Adrenal gland (tissue), 12 donors: ENCODE data around the gene NRXN3. TPM values are rescaled to one million over a fixed set of nuclear protein-coding genes. Genes with fewer than 3 reads are reported as not detected.
A peak's percentile ranks its signal among the peaks of the same experiment; 100 is the strongest.

Experiments
- DNase-seq, 7 donors: peaks; one replicate each; pipeline ENCODE4 v3.0.0-alpha.2; 2019 to 2020
- H3K27ac ChIP-seq, 5 donors: fragments of 200-600 bp; sonication (generic) in 4 of 5; 1 replicate in 3 of 5; 2 replicates in 2 of 5; pipeline versions ENCODE4 v1.5.1 to v1.8.0; 2016 to 2020; ENCODE audit warnings: mild to moderate bottlenecking in 1 of 5
- H3K27me3 ChIP-seq: fragments of 200-600 bp; 2 replicates; pipeline ENCODE4 v1.8.0; 2021
- H3K36me3 ChIP-seq, 2 donors: fragments of 200-600 bp; replicated peaks in 1 of 2; 1 replicate in 1 of 2; 2 replicates in 1 of 2; pipeline versions ENCODE4 v1.5.1 to v1.8.0; 2018 to 2022
- H3K4me1 ChIP-seq, 2 donors: fragments of 200-600 bp; replicated peaks in 1 of 2; 1 replicate in 1 of 2; 2 replicates in 1 of 2; pipeline versions ENCODE4 v1.5.1 to v1.8.0; 2018 to 2021
- H3K4me3 ChIP-seq, 4 donors: fragments of 200-600 bp; sonication (generic) in 3 of 4; one replicate each; pipeline ENCODE4 v1.5.1; 2016 to 2018
- H3K9me3 ChIP-seq, 3 donors: fragments of 200-600 bp; sonication (generic) in 1 of 3; replicated peaks in 1 of 3; 1 replicate in 2 of 3; 2 replicates in 1 of 3; pipeline versions ENCODE4 v1.5.1 to v1.8.0; 2016 to 2021
- POLR2A ChIP-seq, 2 donors: fragments of 450-650 bp; IDR thresholded peaks; one replicate each; pipeline ENCODE4 v1.6.1; 2017; ENCODE audit warnings: antibody characterized with exemption in 2 of 2, mild to moderate bottlenecking in 2 of 2, moderate library complexity in 1 of 2
- WGBS, 4 donors: extraction: QIAGEN DNeasy Blood & Tissue Kit in 2 of 4; methylation state at CpG; one replicate each; pipeline versions ENCODE4 v1.1.5 to v1.1.7; 2013 to 2017; 5-methylcytosine and 5-hydroxymethylcytosine counted together
- intact Hi-C, 2 donors: fragments of 100-400 bp; cut with DNase I; formaldehyde crosslinking; loops; one replicate each; pipeline versions ENCODE4 v1.14.1 to v1.15.0; 2022 to 2023
- polyA plus RNA-seq, 3 donors: library from polyadenylated mRNA; stranded (reverse); fragments of 200-250 nt in 2 of 3; fragments of 350-450 nt in 1 of 3; fragmentation: Illumina TruSeq in 1 of 3; extraction: RNeasy Lipid Tissue Mini Kit (QIAGEN cat#74804) in 1 of 3; gene quantifications; one replicate each; pipeline ENCODE4 v1.2.3, GENCODE V29; 2013 to 2014
- total RNA-seq, 9 donors: library from RNA; depleted of rRNA in 4 of 9; stranded (reverse); fragments of >200 nt in 4 of 9; fragments of 120-200 nt in 1 of 9; fragmentation: NEBNext Ultra II Directional in 1 of 9; extraction: Animal tissue kit (Norgen Biotek cat#: 25700) in 1 of 9; gene quantifications; one replicate each; pipeline versions ENCODE4 v1.1.0 to v1.2.4, GENCODE V29; 2013 to 2023
- TF ChIP-seq, protein P1 (sequence below), 6 experiments: fragments of 450-650 bp in 4 of 6; fragments of 200-600 bp in 2 of 6; sonication (generic) in 1 of 6; IDR thresholded peaks; 1 replicate in 5 of 6; 2 replicates in 1 of 6; pipeline versions ENCODE4 v1.5.1 to v1.8.0; 2016 to 2021; ENCODE audit warnings: antibody characterized with exemption in 6 of 6, mild to moderate bottlenecking in 2 of 6, moderate library complexity in 1 of 6
- donor health status: healthy with polysubstance abuse.
- donor health status: Bipolar disorder and iron deficiency.
- donor health status: DM: yes; HTN: yes; CAD: no.
- donor health status: DM: no; HTN: no; CAD: no.
- donor health status: DM: no; HTN: no; CAD: no.
- donor health status: DM: yes; HTN: yes; CAD: no.

NRXN3 gene
- total and polyA plus RNA-seq, 12 donors: 0.09 to 8.5 (median 1.6) TPM

DNA sequence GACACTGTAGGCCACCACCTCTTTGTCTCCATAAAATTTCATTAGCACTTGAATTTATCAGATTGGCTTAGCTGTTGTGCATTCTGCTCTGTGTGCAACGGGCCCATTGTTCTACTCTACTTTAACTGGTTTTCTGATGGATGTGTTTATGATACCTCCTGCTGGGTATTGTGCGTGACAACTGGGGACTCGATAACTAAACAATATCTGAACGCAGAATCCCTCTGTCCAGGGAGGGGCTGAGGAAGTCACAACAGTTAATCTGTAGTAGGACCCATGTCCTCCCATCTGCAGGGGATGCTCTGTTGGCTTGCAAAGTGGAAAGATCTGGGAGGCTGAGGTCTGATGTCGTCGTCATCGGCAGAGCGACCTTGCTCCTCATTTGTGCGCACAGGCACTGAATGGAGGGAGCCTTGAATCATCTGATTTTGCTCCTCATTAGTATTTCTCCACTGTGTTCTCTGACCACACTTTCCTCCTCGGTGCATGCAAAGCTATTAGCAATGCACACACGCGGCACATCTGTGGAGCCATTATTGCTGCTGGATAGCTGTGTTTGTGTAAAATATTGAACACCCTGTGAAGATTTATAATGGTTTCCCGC lies 422.5 kb downstream of the NRXN3 start:
- TF ChIP-seq, protein P1, sequence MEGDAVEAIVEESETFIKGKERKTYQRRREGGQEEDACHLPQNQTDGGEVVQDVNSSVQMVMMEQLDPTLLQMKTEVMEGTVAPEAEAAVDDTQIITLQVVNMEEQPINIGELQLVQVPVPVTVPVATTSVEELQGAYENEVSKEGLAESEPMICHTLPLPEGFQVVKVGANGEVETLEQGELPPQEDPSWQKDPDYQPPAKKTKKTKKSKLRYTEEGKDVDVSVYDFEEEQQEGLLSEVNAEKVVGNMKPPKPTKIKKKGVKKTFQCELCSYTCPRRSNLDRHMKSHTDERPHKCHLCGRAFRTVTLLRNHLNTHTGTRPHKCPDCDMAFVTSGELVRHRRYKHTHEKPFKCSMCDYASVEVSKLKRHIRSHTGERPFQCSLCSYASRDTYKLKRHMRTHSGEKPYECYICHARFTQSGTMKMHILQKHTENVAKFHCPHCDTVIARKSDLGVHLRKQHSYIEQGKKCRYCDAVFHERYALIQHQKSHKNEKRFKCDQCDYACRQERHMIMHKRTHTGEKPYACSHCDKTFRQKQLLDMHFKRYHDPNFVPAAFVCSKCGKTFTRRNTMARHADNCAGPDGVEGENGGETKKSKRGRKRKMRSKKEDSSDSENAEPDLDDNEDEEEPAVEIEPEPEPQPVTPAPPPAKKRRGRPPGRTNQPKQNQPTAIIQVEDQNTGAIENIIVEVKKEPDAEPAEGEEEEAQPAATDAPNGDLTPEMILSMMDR (IDR thresholded peaks at IDR 0.05): no peak
- no peak for TF ChIP-seq POLR2A (IDR thresholded peaks at IDR 0.05)
- Histone ChIP-seq H3K4me3 (no peak overlapping the region), H3K27ac (no peak overlapping the region), H3K4me1 (no peaks in the 10 kb centered on the region), H3K36me3 (no peaks in the 10 kb centered on the region), H3K9me3 (no peaks in the 10 kb centered on the region), H3K27me3 (no peaks in the 10 kb centered on the region)
- DNase-seq: no peak
- intact Hi-C loops: loop anchor here in 1 of 2 donors (10.0 kb wide), 1 partner anchor 568 kb away; no protein-coding TSS in a partner anchor
- 78 to 84% (median 82%) methylated on average over 13 of the region's 13 CpGs for WGBS, 4 donors

DNA sequence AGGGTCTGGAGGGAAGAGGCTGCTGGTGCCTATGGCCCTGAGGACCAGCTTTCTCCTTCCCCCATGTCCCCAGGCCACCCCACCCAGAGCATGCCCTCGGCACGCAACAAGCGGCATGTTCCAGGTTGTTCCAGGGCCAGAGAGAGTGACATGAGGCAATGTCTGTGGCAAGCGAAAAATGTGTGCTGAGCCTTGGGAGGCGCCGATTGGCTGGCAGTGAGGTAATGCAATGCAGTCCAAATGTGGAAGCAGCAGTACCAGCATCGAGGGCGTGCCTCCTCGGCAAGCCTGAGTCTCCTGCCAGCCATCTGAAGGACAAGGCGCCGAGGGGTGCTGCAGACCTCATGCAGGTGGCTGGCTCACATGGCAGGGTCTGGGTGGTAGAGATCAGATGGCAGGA lies 423.8 kb downstream of the NRXN3 start:
- Histone ChIP-seq H3K36me3 (no peaks in the 10 kb centered on the region), H3K27me3 (no peaks in the 10 kb centered on the region), H3K4me1 (no peaks in the 10 kb centered on the region), H3K27ac (no peak overlapping the region), H3K4me3 (no peak overlapping the region), H3K9me3 (no peaks in the 10 kb centered on the region)
- intact Hi-C loops: loop anchor here in 1 of 2 donors (10.0 kb wide), 1 partner anchor 569 kb away; no protein-coding TSS in a partner anchor
- WGBS, 4 donors: 79 to 90% (median 85%) methylated on average over 11 of the region's 11 CpGs
- DNase-seq: no peak
- TF ChIP-seq, protein P1 (IDR thresholded peaks at IDR 0.05): no peak
- TF ChIP-seq POLR2A (IDR thresholded peaks at IDR 0.05): no peak

DNA sequence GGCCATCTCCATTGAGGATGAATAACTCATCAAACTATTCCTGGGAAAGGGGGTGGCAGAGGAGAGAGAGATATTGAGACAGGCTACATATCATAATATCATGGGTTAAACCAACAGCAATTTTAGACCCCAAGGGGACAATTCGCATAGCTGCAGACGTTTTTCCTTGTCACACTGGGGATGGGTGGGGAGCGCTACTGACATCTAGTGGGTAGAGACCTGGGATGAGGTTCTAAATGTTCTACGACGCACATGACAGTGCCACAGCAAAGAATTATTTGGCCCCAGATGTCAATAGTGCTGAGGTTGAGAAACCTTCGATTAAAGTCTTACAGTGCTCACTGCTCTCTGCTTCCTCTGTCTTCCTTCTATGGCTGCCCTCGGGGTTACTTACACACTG lies 425.6 kb downstream of the NRXN3 start:
- TF ChIP-seq POLR2A (IDR thresholded peaks at IDR 0.05): no peak
- TF ChIP-seq, protein P1 (IDR thresholded peaks at IDR 0.05): no peak
- Histone ChIP-seq H3K36me3 (no peaks in the 10 kb centered on the region), H3K4me1 (no peaks in the 10 kb centered on the region), H3K4me3 (no peak overlapping the region), H3K27ac (no peak overlapping the region), H3K9me3 (no peaks in the 10 kb centered on the region), H3K27me3 (no peaks in the 10 kb centered on the region)
- intact Hi-C loops: loop anchor here in 1 of 2 donors (10.0 kb wide), 1 partner anchor 571 kb away; no protein-coding TSS in a partner anchor
- 34 to 45% (median 42%) methylated on average over 7 of the region's 7 CpGs for WGBS, 4 donors
- no peak for DNase-seq

DNA sequence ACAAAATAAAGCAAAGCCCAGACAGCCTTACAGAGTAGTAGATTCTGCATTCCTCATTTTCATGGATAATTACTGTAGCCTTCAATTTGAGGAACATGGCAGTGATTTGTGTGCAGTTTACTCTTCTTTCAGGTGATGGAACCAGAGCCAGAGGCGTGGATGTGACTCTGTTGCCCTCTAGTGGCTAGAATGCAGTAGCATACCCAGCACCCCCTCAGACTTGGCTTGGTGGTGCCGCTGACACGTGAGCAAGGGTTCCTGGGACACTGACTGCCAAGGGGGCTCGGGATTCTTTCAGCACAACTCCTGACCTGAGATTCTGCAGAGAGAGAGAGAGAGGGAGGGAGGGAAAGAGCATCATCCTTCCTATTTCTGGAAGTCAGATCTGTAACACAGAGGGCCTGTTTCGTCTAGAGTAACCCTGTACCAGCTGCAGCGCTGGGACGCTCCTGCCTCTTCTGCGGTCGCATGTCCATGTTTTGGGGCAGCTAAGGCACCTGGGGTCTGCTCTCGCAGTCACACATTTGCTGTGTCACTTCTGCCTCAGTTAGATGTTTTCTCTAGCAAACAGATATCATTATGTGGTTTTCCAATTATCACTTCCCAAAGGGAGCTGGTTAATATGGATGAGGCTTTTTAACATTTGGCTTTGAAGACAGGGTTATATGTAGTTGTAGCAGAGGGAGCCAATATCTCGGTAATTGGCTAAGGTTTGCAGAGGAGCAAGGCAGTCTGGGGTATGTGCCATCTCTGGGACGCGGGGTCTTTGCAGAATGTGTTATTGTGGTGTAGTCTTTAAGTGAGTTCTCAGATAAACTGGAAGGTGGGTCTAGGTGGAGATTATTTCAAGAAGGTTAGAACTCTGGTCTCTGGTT lies 428.1 kb downstream of the NRXN3 start:
- H3K4me3 ChIP-seq: no peak overlapping the region
- TF ChIP-seq, protein P1 (IDR thresholded peaks at IDR 0.05): peak; percentile 64 to 84 (median 79)
- TF ChIP-seq POLR2A (IDR thresholded peaks at IDR 0.05): no peak
- no peaks in the 10 kb centered on the region for H3K4me1 ChIP-seq
- H3K36me3 ChIP-seq: no peaks in the 10 kb centered on the region
- no peaks in the 10 kb centered on the region for H3K27me3 ChIP-seq
- intact Hi-C loops: loop anchor here in 1 of 2 donors (10.0 kb wide), 1 partner anchor 573 kb away; no protein-coding TSS in a partner anchor
- DNase-seq: peak; percentile 24 to 68 (median 46)
- H3K27ac ChIP-seq: no peak overlapping the region
- 45 to 58% (median 49%) methylated on average over 10 to 13 of the region's 13 CpGs for WGBS, 4 donors
- H3K9me3 ChIP-seq: no peaks in the 10 kb centered on the region
